DMS 273 treated with DMSO at 0.1 percent for 48 hours (cell line): ENCODE results near the gene OMD.

ENCODE experiments used
- DNase-seq: peaks from one replicate; lab custom pipeline; 2025; lab: John Stamatoyannopoulos, UW

Gene OMD

DNA sequence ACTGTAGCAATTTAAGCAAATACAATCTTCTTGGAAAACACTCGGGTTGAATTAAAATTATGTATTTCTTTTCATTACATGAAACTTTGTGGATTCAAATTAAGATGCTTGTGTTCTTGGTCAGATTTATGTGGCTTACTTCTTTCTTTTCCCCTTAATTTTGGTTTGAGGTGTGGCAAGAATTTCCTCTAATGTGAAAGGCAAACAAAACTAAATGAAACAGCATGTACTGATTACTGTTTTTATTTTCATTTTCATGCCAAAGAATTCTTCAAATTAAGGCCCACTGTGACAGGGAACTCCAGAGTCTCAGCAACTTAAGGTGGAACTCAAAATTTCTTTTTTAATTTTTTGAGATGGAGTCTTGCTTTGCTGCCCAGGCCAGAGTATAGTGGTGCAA is at the start of gene OMD:
Gene OMD, minus strand, starts transcription at position 132 of the 400 bp plus-strand sequence. CDS start 6,913 bp downstream, outside the sequence.
- DNase-seq: no peak

DNA sequence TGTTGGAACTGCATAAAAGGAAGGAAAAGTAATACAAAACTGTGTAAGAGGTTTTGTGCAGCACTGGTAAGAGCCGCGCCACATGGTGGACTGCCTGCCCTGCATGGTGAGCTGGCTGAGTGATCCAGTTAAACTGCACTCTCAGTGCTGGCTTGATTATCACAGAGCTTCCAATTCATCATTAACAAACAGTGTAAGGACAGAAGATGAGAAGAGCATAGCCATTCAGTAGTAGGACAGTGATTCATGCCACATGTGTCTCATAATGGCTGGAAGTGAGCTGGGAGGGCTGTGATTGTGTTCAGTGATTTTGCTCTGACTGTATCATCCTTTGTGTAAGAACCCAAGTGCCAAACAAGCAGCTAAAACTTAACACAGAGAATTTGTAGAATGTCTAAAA is 43.9 kb upstream of the OMD start:
- DNase-seq: no peak

DNA sequence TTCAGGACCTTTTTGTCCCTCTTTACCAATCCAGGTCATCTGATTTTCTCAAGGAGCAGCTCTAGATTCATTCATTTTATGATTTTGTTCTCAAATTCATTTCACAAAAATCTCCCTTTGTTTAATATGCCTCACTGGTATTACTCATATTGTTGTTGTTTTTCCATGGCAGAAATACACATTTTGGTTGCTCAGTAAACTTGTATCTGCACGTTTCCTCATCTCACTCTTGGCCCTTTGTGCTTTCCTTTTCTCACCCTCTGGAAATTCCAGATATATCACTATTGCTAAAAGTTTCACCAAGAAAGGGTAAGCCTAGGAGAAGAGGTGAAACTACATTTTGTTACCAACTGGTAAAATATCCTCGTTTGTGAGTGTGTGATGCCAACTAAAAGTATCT is 43.2 kb upstream of the OMD start:
- no peak for DNase-seq

DNA sequence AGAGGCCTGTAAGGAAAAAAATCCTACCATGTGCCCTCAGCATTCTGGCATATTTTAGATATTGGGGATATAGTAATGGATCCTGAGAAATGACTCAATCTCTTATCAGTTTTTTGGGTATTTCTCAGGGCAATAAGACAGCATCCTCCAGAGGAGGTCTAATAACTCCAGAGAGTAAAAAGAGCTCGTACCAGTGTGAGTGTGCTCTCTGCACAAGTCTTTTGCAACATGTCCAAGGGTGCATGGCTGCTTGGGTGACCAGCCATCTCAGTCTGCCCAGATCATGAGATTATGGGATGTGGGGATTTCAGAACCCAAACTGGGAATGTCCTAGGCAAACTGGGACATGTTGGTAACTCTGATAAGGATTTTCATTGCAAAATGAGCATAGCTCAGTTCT is 42.8 kb upstream of the OMD start:
- no peak for DNase-seq

GRCh38 chr9:92463984-92464383 is 39.7 kb upstream of the OMD start:
- DNase-seq: no peak

DNA sequence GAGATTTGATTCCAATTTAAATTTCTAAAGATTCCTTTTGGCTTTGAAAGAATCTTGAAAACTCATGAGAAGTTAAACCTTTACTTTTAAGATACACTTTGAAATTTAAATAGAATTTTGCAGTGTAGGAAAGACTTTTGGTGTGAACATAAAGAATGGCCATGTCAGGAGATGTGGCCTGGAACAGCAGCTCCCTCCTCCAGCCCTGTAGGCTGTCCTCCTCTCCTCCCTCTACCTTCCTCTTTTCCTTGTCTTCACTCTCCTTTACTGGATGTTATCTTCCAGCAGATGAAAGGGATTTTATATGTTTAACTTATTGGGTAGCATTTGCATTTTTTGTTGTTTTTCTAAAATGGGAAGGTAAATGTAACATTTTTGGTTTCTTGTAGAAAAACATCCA is 39.1 kb upstream of the OMD start:
- no peak for DNase-seq

DNA sequence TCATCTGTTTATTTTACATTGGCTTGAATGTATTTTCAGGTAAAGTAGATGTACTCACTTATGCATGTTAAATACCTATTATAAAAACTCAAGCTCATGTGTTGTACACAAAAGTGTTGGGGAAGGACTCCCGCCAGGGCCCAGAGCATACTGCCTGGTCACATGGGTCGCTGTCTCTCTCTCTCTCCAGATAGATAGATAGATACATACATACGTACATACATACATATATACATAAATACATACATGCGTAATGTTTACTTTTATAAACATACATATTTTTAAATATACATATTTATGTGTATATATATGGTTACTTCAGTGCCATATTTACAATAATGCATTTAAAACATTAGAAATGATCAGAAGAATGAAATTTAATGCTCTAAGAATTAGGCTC is 33.3 kb upstream of the OMD start:
- DNase-seq: no peak

DNA sequence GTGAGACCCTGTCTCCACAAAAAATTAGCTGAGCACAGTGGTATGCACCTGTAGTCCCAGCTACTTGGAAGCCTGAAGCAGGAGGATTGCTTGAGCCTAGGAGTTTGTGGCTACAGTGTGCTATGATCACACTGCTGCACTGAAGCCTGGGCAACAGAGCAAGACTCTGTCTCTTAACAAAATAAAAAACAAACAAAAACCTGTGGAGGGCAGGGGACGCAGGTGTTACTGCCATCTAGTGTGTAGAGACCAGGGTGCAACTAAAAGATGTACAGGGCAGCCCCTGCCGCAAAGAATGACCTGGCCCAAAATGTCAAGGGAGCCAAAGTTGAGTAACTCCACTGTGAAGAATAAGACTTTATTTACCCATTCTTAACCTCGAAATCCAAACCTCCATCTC is 30.9 kb upstream of the OMD start:
- no peak for DNase-seq

DNA sequence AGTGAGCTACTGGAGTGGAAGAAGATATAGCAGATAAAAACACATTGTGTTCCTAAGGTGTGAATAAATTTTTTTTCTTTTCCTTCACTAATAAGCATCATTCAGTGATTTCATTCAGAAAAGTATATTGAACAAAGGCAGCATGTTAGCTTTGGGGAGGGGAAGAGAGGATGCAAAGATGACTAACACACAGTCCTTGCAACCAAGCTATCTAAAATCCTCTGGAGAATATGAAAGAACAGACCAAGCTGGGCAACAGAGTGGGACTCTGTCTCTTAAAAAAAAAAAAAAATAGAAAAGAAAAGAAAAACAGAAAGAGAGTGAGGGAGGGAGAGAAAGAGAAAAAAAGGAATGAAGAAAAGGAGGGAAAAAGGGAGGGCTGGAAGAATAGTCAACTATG is 22.3 kb upstream of the OMD start:
- no peak for DNase-seq

DNA sequence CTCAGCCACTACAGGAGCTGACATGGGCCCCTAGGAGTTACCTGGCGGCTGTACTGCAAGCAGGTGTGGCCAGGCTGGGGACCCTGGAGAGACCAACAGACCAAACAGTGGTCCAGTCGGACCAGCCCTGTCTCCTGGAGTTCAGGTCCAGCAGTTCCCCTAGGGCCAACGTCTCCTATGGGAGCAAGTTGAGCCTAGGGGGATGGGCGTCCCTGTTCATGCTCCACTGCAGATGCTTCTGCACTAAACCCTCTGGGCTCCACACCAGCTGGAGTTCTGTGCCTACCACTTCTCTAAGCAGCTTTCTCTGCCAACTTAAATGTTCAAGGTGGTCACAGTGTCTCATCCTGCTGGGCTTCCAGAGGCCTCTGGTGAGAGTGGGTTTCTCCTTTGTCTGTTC is 20.6 kb upstream of the OMD start:
- no peak for DNase-seq

DNA sequence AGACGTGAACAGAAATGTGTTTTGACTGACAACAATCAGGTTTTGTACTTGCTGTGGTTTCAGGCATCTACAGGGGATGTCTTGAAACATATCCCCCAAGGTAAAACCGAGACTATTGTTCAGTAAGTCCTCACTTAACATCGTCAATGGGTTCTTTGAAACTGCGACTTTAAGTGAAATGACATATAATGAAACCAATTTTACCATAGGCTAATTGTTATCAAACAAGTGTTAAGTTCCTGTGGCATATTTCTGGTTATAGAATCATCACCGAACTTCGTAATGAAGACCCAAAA is 16.4 kb upstream of the OMD start:
- no peak for DNase-seq

GRCh38 chr9:92439921-92440750 is 15.9 kb upstream of the OMD start:
- no peak for DNase-seq

DNA sequence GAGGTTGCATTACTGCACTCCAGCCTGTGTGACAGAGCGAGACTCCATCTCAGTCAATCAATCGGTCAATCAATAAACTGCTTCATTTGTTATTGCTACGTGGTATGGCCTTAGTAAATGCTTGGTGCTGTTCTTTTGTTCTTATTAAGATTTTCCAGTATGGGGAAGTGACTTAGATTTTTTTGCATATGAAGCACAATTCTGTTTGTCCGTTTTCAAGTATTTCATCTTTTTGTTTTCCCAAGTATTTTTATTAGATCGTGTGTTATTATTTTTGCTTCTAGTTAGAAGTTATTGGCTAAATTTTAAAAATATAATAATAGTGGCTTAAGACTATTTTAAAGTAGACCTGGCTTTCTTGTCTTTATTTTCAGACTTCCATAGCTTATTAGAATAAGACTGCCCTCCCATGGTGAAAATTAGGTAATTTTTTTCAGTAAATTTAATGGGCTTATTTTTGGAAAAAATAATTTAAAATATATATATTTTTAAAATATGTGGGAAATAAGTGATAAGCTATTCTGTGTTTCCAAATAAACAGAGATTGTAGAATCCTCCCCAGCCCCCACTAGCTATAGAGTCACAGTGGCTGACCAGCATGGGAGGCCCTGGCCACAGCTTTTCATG is 14.7 kb upstream of the OMD start:
- no peak for DNase-seq

DNA sequence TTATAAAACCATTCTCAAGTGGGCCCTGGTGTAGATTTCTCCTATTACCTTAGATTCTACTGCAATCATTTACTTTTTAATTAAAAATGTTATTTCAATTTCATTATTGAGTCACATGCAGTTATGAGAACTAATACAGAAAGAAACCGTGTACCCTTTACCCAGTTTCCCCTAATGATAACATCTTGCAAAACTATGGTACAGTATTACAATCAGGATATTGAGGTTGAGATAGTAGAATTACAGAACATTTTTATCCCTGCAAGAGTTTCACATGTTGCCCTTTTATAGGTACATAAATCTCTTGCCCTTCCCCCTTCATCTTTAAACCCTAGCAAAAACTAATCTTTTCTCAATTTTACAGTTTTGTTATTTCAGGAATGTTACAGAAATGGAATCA is 11.0 kb upstream of the OMD start:
- no peak for DNase-seq

GRCh38 chr9:92432972-92433548 is 8.8 kb upstream of the OMD start:
- no peak for DNase-seq

- DNase-seq: no peak
These were observed 8.1 kb upstream of the OMD start for GRCh38 chr9:92432350-92432749.

DNA sequence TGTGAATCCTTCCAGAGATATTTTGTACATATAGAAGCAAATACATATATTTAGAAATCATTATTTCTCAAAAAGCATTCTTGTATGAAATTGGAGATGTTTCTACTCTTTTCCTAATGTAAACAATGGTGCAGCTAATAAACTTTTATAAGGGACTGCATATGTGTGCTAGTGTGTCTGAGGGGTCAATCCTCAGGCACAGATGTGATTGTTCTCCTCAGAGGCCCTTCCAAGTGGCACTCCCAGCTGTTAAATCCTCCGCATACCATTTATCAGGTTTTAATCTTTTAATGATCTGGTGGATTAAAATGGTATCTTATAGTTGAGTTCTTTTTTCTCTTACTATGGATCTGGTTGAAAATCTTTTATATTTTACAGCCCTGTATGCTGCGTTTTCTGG is 5.6 kb upstream of the OMD start:
- no peak for DNase-seq

GRCh38 chr9:92426501-92427145 is 2.4 kb upstream of the OMD start:
- DNase-seq: peak; percentile 54

DNA sequence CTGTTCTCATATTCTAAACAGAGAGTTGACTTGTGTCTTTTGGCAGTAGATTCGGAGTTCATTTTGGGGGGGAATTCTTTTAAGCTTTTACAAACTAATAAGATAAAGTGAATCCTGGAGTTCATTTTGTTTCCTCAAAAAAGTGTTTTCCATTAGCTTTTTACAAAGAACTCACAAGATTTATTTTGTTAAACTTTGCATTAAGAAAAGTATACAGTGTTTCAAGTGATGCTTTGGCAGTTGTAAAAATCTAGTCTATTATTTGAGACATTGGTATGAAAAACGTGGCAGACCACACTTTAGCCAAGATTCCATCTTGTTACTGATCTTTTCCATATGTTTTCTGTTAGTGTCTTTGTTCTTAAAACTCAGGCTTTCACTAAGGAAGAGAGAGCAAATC is 1.2 kb upstream of the OMD start:
- no peak for DNase-seq

GRCh38 chr9:92423612-92424011 is 659 bp downstream of the OMD start:
- DNase-seq: no peak

DNA sequence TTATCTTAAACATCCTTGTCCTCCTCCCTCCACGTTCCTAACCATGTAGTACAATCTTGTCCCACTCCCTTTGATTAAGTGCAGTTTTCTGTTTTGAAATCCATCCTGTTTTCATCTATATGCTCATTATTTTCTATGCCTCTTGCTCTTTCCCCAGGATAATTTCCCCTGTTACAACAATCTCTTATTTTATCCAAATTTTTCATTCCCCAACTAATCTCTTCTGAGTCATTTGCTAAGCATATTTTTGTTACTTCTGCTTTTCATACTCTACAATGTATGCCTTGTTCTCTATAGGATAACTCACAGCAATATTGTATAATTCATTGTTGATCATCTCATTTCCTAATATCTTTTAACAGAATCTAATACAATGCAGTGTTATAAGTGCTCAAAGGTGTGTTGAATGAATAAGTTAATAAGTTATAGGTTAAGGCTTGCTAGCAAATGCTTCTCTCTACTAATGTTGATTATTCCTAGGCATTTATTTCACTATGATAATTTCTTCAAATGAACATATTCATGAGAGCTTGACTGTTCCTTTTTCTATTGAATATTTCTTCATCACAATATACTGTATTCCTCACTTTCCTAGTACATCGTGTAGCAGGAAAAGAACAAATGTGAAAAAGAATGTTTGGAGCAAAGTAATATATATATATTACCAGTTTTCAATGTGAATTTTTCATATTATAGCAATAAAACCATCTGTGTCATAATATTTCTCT is 1.5 kb downstream of the OMD start:
- DNase-seq: no peak

- no peak for DNase-seq
These were observed 9.7 kb downstream of the OMD start for GRCh38 chr9:92414566-92414965.
